Stimulated activated CD8-positive, alpha-beta memory T cell treated with anti-CD3 and anti-CD28 coated beads, Interleukin-12 subunit alpha, Interleukin-12 subunit beta, amount 100 ng/mL, for 1 hour (primary cell): ENCODE measurements around the gene EMC9.

Experiments used
- DNase-seq: peaks from one replicate; pipeline ENCODE4 v3.0.0-alpha.2; 2020; ENCODE audit warnings: low read depth

Gene EMC9

GRCh38 chr14:24177041-24177825 lies 35.8 kb upstream of the EMC9 start:
- no peak for DNase-seq

DNA sequence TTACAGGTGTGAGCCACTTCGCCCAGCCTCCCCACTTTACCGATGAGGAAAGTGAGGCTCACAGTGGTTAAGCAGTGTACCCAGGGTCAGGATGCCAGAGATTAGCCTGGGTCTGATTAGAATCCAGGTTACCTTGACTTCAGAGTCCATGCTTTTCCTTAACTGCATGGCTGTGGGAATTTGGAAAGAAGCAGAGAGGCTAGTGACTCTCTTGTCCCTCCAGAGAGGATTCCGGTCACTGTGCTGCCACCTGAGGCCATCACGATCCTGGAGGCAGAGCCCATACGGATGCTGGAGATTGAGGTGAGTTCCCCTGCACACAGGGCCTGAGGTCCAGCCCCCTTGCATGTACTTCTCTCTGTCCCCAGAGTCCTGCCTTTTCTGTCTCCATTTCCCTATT lies 35.2 kb upstream of the EMC9 start:
- no peak for DNase-seq

DNA sequence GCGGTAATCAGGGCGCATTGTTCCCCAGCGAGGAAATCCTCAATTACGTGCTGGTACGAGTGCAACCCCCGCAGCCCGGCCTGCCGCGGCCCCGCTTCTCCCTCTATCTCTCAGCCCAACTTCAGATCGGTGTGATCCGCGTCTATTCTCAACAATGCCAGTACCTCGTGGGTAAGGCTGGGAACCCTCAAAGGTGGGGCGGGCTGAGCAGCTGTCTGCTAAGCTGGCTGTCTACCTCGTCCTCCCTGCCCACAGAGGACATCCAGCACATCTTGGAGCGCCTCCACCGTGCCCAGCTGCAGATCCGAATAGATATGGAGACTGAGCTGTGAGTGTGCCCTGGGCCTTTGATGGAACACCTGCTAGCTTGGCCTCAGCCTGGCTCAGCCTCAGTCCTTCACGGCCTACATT lies 31.5 kb upstream of the EMC9 start:
- DNase-seq = no peak

DNA sequence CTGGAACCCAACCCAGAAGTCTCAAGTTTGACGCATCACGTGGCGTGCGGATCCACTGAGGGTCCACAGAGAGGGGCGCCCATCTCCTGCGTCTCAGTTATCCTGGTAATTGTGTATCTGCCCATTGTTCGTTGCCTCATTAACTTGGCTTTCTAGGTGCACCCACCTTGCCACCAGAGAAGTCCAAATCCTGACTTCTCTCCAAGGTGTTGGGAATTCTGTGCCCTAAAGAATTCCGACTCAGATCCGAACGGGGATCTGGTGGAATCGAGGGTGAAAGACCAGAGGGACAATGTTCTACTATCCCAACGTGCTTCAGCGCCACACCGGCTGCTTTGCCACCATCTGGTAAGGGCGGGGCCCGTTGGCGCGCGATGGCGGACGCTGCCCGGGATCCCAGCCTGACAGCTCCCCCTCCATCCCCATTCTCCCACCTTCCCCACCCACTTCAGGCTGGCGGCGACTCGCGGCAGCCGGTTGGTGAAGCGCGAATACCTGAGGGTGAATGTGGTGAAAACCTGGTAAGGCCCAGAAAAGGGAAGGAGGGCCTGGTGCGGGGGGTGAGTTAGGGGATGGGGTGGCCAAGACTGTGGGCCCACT lies 31.0 kb upstream of the EMC9 start:
- no peak for DNase-seq

GRCh38 chr14:24171422-24172260 lies 30.2 kb upstream of the EMC9 start, which contains the start of gene REC8:
Gene REC8, plus strand, starts transcription at chr14:24172080. Its CDS starts 473 bp downstream, at chr14:24172553.
- DNase-seq = peak; percentile 58

DNA sequence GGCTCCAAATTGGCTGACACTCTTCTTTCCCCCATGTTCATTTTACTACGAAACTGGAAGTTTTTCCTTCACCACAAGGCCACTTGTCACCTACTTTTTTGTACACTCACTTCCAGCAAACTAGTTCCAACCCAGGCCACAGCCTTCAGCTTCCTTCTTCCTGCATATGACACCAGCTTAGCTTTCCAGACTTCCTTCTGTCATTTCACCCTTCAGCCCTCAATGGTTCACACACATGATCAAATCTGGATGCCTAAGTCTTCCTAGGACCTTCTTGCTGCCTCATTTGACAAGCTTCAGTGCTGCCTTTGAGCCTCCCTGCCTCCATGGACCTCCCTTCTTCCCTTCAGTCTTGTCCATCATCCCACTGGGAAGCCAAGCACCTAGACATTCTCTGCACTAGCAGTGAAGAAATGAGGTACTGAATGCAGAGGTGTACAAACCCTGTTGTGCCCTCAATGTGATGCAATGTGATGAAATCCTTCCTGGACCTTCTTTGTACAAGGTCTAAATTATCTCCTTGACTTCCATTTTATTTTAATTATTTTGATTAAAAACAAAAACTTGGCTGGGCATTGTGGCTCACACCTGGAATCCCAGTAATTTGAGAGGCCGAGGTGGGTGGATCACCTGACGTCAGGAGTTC lies 26.2 kb upstream of the EMC9 start:
- no peak for DNase-seq

DNA sequence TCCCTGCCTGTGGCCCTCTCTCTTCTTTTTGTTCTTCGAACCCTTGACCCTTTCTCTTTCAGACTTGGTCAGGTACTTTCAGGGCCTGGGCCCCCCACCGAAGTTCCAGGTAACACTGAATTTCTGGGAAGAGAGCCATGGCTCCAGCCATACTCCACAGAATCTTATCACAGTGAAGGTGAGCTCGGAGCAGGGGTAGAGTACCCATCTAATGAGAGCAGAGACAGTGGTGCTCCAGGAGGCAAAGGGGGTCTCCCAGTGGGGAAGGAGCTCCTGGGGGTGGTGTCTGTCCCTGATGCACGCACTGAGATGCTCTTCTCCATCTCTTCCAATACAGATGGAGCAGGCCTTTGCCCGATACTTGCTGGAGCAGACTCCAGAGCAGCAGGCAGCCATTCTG lies 24.4 kb upstream of the EMC9 start:
- DNase-seq = no peak

DNA sequence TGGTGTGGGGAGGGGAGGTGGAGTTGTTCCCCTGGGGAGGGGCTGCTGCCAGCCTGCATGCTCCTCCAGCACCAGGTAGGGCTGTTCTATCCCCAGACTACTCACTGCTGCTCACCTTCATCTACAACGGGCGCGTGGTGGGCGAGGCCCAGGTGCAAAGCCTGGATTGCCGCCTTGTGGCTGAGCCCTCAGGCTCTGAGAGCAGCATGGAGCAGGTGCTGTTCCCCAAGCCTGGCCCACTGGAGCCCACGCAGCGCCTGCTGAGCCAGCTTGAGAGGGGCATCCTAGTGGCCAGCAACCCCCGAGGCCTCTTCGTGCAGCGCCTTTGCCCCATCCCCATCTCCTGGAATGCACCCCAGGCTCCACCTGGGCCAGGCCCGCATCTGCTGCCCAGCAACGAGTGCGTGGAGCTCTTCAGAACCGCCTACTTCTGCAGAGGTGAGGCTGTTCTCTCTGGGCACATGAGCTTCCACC lies 23.2 kb upstream of the EMC9 start:
- no peak for DNase-seq

- no peak for DNase-seq
Observed at GRCh38 chr14:24162093-24162492, 20.7 kb upstream of the EMC9 start.

DNA sequence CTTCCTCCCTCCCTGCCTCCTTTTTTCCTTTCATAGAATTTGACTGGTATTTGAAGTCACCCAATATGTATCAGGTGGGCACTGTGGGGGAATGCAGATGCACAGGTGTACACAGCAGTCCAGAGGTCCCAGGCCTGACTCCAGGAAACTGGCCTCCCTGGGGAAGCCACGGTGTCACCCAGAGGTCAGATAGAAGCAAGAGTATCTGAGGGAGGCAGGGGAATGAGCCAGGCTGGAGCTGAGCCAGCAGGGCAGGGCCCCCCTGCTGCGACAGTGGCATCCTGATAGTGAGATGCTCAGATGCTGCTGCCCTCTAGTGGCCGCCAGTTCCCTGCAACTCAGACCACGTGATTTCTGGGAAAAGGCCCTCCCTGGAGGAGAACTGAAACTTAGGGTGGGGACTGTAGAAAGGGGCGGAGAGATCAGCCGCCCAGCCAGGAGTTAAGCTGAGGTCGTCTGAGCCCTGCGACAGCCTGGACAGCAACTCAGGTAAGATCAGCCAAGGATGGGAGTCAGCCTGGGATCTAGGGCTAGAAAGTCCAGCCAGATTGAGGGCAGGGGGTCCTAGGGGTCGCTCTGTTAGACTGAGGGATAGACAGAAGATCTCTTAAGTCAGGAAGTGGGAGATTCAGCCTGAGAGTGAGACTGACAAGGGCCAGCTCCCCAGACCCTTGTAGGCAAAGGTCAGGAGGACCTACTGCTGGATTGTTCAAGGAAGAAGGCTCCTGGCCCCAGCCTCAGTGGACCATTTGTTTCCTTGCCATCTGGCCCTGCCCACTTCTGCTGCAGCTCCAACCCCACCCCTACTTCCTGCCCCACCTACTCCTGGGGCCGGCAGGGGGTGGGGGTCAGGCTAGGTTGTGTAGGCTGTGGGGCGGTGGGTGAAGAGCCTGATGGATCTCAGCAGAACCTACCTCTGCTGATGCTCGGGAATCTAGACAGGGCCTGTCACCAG lies 19.7 kb upstream of the EMC9 start, which contains the start of gene IRF9:
IRF9 (plus strand) TSS at position 416 of the 955 bp plus-strand sequence. CDS start 880 bp downstream, outside the sequence.
- DNase-seq = peak; percentile 98

DNA sequence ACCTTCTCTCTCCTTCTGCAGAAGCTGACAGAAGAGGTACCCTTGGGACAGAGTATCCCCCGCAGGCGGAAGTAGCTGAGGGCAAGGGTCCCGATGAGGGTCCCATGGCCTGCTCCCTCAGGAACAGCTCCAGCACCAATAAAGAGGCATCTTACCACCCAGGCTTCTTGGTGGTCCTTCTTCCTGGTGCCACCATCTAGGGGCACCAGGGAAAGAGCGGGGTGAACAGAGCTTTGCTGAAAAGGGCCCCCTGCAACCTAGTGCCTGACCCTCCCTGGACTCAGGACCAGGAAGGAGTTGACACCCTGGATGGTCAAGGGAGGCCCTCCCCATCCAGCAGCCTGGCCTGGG lies 19.1 kb upstream of the EMC9 start:
- DNase-seq = no peak

DNA sequence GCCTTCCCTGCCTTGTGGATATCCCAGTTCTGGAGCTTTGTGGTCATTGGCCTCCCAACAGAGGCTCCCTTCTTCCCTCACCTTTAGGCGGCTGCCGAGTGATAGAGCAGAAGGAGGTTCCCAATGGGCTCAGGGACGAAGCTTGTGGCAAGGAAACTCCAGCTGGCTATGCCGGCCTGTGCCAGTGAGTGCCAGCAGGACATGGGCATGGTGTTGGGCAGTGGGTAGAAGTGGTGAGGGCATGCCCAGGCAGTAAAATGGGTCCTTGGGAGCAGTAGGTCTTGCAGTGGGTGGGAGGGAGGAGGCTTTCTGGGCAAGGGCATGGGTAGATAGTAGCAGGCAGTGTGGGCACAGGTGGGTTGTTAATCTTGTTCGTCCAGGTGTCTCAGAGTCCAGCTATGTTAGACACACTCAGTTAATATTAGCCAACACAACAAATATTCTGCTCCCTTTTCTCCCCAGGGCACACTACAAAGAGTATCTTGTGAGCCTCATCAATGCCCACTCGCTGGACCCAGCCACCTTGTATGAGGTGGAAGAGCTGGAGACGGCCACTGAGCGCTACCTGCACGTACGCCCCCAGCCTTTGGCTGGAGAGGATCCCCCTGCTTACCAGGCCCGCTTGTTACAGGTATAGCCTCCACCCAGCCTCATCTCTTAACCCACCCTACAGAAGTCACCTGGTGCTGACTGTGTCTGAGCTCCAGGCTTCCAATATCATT lies 18.5 kb upstream of the EMC9 start:
- no peak for DNase-seq

- DNase-seq = no peak
Observed at GRCh38 chr14:24157331-24157730, 15.9 kb upstream of the EMC9 start.

DNA sequence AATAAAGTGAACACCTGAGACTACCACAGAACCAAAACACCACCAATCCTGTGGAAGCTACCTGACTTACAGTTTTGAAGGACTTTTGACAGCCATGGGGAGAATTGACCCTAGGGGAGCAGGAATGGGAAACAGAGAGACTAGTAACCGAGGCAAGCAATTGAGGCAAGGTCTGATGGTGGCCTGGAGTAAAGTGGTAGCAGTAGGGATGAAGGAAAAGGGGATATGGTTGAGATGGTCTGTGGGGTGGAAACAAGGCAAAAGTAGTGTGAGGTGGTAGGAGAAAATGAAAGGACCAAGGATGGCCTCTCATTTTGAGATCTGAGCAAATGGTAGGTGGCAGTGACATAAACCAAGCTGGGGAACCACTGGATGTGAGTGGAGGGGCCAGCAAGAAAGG lies 15.4 kb upstream of the EMC9 start:
- no peak for DNase-seq

DNA sequence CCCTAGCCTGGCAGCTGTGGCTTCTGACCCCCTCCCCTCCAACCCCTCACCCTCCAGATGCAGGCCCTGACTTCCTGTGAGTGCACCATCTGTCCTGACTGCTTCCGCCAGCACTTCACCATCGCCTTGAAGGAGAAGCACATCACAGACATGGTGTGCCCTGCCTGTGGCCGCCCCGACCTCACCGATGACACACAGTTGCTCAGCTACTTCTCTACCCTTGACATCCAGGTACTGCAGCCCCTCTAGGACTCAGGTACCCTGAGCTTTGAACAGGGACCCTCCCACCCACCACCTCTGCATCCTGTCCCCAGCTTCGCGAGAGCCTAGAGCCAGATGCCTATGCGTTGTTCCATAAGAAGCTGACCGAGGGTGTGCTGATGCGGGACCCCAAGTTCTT lies 13.7 kb upstream of the EMC9 start:
- no peak for DNase-seq

DNA sequence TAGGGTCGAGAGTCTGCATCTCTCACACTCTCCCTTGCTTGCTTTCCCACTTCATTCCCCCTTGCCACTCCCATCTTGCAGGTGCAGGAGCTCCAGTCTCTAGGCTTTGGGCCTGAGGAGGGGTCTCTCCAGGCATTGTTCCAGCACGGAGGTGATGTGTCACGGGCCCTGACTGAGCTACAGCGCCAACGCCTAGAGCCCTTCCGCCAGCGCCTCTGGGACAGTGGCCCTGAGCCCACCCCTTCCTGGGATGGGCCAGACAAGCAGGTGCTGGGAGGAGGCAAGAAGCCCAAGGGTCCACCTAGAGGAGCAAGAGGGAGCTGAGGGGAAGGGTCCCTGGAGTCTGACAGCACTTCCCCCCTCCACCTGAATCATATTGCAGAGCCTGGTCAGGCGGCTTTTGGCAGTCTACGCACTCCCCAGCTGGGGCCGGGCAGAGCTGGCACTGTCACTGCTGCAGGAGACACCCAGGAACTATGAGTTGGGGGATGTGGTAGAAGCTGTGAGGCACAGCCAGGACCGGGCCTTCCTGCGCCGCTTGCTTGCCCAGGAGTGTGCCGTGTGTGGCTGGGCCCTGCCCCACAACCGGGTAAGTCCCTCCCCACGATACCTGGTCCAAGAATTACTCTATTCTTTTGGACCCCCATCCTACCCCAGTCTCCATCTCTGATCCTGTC lies 10.2 kb upstream of the EMC9 start:
- DNase-seq = no peak

DNA sequence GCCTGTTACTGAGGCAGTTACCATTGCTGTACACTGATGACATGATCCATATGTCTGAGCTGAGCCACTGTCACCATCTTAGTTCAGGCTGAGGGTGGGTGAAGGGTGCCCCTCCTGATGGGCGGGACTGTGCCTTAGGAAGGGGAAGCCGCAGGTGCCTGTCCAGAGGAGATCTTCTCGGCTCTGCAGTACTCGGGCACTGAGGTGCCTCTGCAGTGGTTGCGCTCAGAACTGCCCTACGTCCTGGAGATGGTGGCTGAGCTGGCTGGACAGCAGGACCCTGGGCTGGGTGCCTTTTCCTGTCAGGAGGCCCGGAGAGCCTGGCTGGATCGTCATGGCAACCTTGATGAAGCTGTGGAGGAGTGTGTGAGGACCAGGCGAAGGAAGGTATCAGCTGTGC lies 9.6 kb upstream of the EMC9 start:
- no peak for DNase-seq

DNA sequence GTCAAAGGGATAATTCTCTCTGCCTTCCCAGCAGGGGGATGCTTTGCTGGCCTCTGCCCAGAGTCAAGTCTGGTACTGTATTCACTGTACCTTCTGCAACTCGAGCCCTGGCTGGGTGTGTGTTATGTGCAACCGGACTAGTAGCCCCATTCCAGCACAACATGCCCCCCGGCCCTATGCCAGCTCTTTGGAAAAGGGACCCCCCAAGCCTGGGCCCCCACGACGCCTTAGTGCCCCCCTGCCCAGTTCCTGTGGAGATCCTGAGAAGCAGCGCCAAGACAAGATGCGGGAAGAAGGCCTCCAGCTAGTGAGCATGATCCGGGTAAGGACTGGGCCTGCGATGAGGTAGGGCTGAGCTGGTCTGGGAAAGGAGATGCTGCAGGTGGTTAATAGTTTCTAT lies 9.2 kb upstream of the EMC9 start:
- DNase-seq = no peak

- no peak for DNase-seq
Observed at GRCh38 chr14:24150061-24150460, 8.7 kb upstream of the EMC9 start.
